ENCODE measurements around the gene DENND2D. TPM values are rescaled to one million over a fixed set of nuclear protein-coding genes. Genes with fewer than 3 reads are reported as not detected.

The DENND2D gene
- polyA plus RNA-seq, 1 experiment = 1.3 TPM

- no peak overlapping the region for H3K4me3 ChIP-seq (ENCODE audit: low read depth, low read length)
- no peaks in the 10 kb centered on the region for H3K9me3 ChIP-seq (ENCODE audit: control insufficient read depth, insufficient read depth, low read length)
- no peaks in the 10 kb centered on the region for H3K27me3 ChIP-seq (ENCODE audit: control insufficient read depth, insufficient read depth, low read length)
- DNase-seq (ENCODE audit: low read depth, low spot score) = no peak
- TF ChIP-seq, protein P1, sequence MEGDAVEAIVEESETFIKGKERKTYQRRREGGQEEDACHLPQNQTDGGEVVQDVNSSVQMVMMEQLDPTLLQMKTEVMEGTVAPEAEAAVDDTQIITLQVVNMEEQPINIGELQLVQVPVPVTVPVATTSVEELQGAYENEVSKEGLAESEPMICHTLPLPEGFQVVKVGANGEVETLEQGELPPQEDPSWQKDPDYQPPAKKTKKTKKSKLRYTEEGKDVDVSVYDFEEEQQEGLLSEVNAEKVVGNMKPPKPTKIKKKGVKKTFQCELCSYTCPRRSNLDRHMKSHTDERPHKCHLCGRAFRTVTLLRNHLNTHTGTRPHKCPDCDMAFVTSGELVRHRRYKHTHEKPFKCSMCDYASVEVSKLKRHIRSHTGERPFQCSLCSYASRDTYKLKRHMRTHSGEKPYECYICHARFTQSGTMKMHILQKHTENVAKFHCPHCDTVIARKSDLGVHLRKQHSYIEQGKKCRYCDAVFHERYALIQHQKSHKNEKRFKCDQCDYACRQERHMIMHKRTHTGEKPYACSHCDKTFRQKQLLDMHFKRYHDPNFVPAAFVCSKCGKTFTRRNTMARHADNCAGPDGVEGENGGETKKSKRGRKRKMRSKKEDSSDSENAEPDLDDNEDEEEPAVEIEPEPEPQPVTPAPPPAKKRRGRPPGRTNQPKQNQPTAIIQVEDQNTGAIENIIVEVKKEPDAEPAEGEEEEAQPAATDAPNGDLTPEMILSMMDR (IDR thresholded peaks at IDR 0.05; ENCODE audit: low read depth, low read length) = no peak
- no peak overlapping the region for H3K27ac ChIP-seq (ENCODE audit: low read depth, low read length)
- ChIA-PET POLR2A (no interaction called here), CTCF (no interaction called here)
Measured at GRCh38 chr1:111163363-111163762, 37.1 kb downstream of the DENND2D start.

DNA sequence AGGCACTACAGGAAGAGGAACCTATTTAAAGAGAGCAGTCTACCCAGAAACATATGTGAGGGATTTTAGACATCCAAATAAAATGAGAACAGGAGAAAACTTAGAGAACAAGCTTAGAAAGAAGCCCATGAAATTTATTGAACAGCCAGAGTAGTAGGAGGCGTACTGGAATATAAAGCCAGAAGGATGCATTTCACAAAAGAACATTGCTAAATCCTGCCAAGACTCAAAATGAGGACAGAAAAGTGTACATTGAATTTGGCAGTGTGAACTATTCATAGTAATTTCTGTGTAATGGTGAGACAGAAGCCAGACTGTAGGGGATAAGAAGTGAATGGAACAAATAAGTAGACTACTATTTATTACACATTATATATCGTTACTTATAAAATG lies 38.0 kb downstream of the DENND2D start:
- POLR2A ChIA-PET = no interaction called here

DNA sequence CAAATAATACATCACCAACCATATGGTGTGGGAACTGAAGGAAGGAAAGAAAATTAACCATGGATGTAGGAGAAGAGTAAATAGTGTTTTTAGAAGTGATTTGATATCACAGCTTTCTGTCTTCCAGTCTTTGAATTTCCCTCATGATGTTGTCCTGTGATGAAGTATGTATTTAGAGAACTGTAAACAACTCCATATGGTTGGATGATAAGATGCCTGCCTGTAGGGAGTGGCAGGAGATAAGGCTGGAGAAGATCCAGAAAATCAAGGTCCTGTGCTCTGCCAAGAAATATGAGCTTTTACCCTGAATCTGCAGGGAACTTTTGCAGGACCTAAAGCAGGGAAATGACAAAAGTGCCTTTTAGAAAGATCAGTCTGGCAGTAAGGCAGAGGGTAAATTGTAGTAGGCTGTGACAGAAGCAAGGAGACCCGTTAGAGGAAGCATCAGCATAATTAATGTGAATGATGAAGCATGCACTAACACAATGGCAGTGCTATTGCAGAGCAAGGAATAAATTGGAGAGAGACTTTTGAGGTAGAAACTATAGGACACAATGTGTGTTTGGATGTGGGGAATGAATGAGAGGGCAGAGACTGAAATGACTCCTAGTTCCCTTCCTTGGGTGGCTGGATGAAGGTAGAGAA lies 38.5 kb downstream of the DENND2D start:
- TF ChIP-seq, protein P1 (IDR thresholded peaks at IDR 0.05; ENCODE audit: low read depth, low read length) = no peak
- no peaks in the 10 kb centered on the region for H3K27me3 ChIP-seq (ENCODE audit: control insufficient read depth, insufficient read depth, low read length)
- DNase-seq (ENCODE audit: low read depth, low spot score) = no peak
- CTCF ChIA-PET = interaction anchor here (1.0 kb wide), 1 partner anchor 238 kb away, joined by 3 read pairs; no protein-coding TSS in a partner anchor
- no peak overlapping the region for H3K4me3 ChIP-seq (ENCODE audit: low read depth, low read length)
- POLR2A ChIA-PET = no interaction called here
- no peaks in the 10 kb centered on the region for H3K9me3 ChIP-seq (ENCODE audit: control insufficient read depth, insufficient read depth, low read length)
- no peak overlapping the region for H3K27ac ChIP-seq (ENCODE audit: low read depth, low read length)

More for the DNA sequence above, 38.0 kb downstream of the DENND2D start:
- H3K27ac ChIP-seq (ENCODE audit: low read depth, low read length) = no peak overlapping the region
- TF ChIP-seq, protein P1 (IDR thresholded peaks at IDR 0.05; ENCODE audit: low read depth, low read length) = no peak
- CTCF ChIA-PET = interaction anchor here (1.0 kb wide), 1 partner anchor 237 kb away, joined by 3 read pairs; no protein-coding TSS in a partner anchor
- H3K27me3 ChIP-seq (ENCODE audit: control insufficient read depth, insufficient read depth, low read length) = no peaks in the 10 kb centered on the region
- H3K4me3 ChIP-seq (ENCODE audit: low read depth, low read length) = no peak overlapping the region
- DNase-seq (ENCODE audit: low read depth, low spot score) = no peak
- H3K9me3 ChIP-seq (ENCODE audit: control insufficient read depth, insufficient read depth, low read length) = no peaks in the 10 kb centered on the region

DNA sequence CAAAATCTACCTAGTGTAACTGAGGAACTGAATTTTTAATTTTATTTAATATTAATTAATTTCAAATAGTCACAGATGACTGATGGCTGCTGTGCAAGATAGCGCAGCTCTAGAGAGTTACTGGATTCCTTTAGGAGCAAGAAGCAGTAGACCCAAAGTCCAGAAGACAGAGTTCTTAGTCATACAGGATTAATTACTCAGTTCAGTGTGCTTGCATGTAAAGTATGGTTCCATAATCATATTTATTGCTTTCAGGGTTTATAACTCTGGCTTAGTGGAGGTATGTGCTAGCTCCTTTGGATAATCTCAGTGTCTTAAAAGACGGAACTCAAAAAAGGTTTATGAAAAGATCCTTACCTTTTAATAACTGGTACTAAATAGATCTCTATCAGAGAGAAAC lies 43.0 kb downstream of the DENND2D start:
- TF ChIP-seq, protein P1 (IDR thresholded peaks at IDR 0.05; ENCODE audit: low read depth, low read length) = no peak
- POLR2A ChIA-PET = interaction anchor here (0.6 kb wide), 1 partner anchor 296 kb away, joined by 7 read pairs; no protein-coding TSS in a partner anchor

More for the DNA sequence above, 43.0 kb downstream of the DENND2D start:
- Histone ChIP-seq H3K27me3 (ENCODE audit: control insufficient read depth, insufficient read depth, low read length) (no peaks in the 10 kb centered on the region), H3K27ac (ENCODE audit: low read depth, low read length) (no peak overlapping the region), H3K9me3 (ENCODE audit: control insufficient read depth, insufficient read depth, low read length) (no peaks in the 10 kb centered on the region), H3K4me3 (ENCODE audit: low read depth, low read length) (no peak overlapping the region)
- DNase-seq (ENCODE audit: low read depth, low spot score) = no peak
- CTCF ChIA-PET = interaction anchor here (0.6 kb wide), 1 partner anchor 66 kb away, joined by 3 read pairs; no protein-coding TSS in a partner anchor

All from AG04450 (cell line).